ENCODE data around the gene ERV3-1.
"Not testable (repeated sequence)": the region's sequence is repeated elsewhere in the genome, so short reads cannot be mapped to it uniquely, and the experiment has no call there.

DNA sequence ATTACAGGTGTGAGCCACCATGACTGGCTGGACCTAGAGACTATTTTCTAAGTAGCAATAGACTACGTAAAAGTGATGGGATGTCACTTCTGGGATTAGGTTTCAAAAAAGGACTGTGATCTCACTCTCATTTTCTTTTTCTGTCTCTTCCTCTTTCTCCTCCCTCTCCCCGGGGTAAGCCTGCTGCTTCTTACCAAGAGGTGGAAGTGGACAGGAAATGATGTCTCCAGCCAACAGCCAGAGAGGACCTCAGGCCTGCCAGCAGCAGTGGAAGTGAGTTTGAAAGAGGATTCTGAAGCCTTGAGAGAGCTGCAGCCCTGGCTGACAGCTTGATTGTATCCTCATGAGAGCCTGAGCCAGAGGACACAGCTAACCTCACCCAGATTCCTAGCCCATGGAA lies 30.0 kb upstream of the ERV3-1 start:
- TF ChIP-seq, protein P1, sequence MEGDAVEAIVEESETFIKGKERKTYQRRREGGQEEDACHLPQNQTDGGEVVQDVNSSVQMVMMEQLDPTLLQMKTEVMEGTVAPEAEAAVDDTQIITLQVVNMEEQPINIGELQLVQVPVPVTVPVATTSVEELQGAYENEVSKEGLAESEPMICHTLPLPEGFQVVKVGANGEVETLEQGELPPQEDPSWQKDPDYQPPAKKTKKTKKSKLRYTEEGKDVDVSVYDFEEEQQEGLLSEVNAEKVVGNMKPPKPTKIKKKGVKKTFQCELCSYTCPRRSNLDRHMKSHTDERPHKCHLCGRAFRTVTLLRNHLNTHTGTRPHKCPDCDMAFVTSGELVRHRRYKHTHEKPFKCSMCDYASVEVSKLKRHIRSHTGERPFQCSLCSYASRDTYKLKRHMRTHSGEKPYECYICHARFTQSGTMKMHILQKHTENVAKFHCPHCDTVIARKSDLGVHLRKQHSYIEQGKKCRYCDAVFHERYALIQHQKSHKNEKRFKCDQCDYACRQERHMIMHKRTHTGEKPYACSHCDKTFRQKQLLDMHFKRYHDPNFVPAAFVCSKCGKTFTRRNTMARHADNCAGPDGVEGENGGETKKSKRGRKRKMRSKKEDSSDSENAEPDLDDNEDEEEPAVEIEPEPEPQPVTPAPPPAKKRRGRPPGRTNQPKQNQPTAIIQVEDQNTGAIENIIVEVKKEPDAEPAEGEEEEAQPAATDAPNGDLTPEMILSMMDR (IDR thresholded peaks at IDR 0.05), result not testable (repeated sequence)
- not testable (repeated sequence) for TF ChIP-seq POLR2AphosphoS5 (IDR thresholded peaks at IDR 0.05; ENCODE audit: low read depth, low read length); SIN3A (IDR thresholded peaks at IDR 0.05; ENCODE audit: borderline replicate concordance, insufficient read depth, low read depth, low read length); TCF7L2 (IDR thresholded peaks at IDR 0.05; ENCODE audit: low read depth, low read length)
- TF ChIP-seq, protein P2, sequence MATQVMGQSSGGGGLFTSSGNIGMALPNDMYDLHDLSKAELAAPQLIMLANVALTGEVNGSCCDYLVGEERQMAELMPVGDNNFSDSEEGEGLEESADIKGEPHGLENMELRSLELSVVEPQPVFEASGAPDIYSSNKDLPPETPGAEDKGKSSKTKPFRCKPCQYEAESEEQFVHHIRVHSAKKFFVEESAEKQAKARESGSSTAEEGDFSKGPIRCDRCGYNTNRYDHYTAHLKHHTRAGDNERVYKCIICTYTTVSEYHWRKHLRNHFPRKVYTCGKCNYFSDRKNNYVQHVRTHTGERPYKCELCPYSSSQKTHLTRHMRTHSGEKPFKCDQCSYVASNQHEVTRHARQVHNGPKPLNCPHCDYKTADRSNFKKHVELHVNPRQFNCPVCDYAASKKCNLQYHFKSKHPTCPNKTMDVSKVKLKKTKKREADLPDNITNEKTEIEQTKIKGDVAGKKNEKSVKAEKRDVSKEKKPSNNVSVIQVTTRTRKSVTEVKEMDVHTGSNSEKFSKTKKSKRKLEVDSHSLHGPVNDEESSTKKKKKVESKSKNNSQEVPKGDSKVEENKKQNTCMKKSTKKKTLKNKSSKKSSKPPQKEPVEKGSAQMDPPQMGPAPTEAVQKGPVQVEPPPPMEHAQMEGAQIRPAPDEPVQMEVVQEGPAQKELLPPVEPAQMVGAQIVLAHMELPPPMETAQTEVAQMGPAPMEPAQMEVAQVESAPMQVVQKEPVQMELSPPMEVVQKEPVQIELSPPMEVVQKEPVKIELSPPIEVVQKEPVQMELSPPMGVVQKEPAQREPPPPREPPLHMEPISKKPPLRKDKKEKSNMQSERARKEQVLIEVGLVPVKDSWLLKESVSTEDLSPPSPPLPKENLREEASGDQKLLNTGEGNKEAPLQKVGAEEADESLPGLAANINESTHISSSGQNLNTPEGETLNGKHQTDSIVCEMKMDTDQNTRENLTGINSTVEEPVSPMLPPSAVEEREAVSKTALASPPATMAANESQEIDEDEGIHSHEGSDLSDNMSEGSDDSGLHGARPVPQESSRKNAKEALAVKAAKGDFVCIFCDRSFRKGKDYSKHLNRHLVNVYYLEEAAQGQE (IDR thresholded peaks at IDR 0.05; ENCODE audit: insufficient read depth in 1 of 2, low read depth in 2 of 2, low read length in 1 of 2), result not testable (repeated sequence)
